Measurements from ENCODE around the gene COL13A1.
A peak's percentile ranks its signal among the peaks of the same experiment; 100 is the strongest.

COL13A1 gene

DNA sequence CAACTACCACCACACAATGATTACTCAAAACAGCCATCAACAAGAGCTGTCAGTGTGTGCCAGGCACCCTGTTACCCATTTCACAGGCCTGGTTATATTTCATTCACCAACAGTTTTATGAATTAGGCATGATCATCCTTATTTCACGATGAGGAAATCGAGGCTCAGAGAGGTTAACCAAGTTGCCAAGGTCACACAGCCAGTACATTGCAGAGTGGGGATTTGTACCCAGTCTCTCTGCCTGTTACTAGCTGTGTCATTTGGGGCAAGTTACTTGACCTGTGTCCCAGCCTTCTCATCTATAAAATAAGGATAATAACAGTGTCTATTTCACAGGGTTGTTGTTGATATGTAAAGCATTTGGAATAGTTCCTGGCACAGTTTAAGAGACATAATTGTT, 97.2 kb downstream of the COL13A1 start:
- H3K4me3 ChIP-seq (ENCODE audit: low read depth, low read length), result no peak overlapping the region
- peaks cover 33% of the 10 kb centered on the region for H3K4me1 ChIP-seq (ENCODE audit: control insufficient read depth, insufficient read depth, low read length)
- no peak overlapping the region for H3K27ac ChIP-seq (ENCODE audit: low read depth, low read length)
- no peaks in the 10 kb centered on the region for H3K9me3 ChIP-seq (ENCODE audit: control insufficient read depth, insufficient read depth, low read length)
- H3K36me3 ChIP-seq (ENCODE audit: control insufficient read depth, insufficient read depth, low read length), result no peaks in the 10 kb centered on the region
- H3K27me3 ChIP-seq (ENCODE audit: control insufficient read depth, insufficient read depth, low read length), result no peaks in the 10 kb centered on the region
- no peak overlapping the region for H3K9ac ChIP-seq (ENCODE audit: low read depth, low read length)

DNA sequence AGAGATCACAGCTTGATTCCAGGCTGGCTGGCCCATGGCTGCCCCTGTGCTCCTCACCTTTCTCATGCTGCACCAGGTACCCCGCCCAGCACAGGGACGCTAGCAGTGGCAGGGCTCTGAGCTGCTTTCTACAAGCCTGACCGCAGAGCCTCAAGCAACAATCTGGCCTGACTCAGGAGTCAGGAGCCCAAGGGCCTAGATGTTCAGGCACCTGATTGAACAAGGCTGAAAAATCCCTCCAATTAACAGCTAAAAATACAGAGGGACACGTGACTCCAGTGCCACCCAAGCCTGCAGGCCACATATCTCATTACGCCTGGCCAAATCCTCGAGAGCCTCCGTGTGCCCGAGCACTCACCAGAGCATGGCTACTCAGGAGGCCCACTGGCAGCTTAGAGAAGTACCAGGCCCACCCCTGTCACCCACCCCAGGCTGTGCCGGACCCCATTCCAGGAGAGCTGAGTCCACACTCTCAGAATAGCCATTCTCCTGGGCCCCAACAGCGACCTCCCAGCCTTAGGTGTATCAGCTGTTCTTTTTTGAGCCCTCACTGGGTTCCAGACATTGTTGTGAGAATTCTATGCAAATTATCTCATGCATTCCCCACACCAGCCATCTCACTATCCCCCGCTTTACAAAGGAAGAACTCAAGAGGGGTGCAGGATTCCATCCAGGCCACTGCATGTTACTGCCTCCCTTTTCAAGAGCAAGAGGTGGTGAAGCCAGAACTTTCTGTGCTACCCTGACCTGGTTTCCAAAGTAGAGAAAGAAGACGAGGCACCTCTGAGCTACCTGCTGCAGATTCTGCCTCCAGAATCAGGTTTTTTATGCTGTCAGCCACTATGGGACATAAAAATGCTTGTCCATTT, 98.3 kb downstream of the COL13A1 start:
- H3K27ac ChIP-seq (ENCODE audit: low read depth, low read length), result peak overlapping the region; percentile 8
- no peak overlapping the region for H3K9ac ChIP-seq (ENCODE audit: low read depth, low read length)
- H3K9me3 ChIP-seq (ENCODE audit: control insufficient read depth, insufficient read depth, low read length), result no peaks in the 10 kb centered on the region
- H3K4me1 ChIP-seq (ENCODE audit: control insufficient read depth, insufficient read depth, low read length), result peaks cover 33% of the 10 kb centered on the region
- H3K36me3 ChIP-seq (ENCODE audit: control insufficient read depth, insufficient read depth, low read length), result no peaks in the 10 kb centered on the region
- no peaks in the 10 kb centered on the region for H3K27me3 ChIP-seq (ENCODE audit: control insufficient read depth, insufficient read depth, low read length)
- no peak overlapping the region for H3K4me3 ChIP-seq (ENCODE audit: low read depth, low read length)

DNA sequence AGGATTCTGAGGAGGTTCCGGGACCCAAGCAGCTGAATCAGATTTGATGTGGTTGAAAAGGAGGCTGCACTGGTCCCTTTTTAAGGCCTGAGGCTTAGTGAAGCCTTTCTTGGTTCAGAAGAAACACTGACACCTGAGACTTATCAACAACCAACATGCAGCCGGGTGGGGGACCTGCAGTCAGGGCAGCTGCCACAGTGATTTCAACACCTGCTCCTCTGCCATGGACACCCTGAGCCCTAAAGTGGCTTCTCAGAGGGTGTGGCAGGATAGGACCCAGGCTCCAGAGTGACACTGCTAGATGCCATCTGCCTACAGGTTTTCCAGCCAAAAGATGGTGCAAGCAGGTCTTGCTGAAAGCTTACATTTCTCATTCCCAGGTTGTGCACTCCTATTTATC, 99.3 kb downstream of the COL13A1 start:
- no peaks in the 10 kb centered on the region for H3K36me3 ChIP-seq (ENCODE audit: control insufficient read depth, insufficient read depth, low read length)
- H3K4me1 ChIP-seq (ENCODE audit: control insufficient read depth, insufficient read depth, low read length), result peaks cover 33% of the 10 kb centered on the region
- H3K27me3 ChIP-seq (ENCODE audit: control insufficient read depth, insufficient read depth, low read length), result no peaks in the 10 kb centered on the region
- no peaks in the 10 kb centered on the region for H3K9me3 ChIP-seq (ENCODE audit: control insufficient read depth, insufficient read depth, low read length)
- no peak overlapping the region for H3K9ac ChIP-seq (ENCODE audit: low read depth, low read length)
- H3K27ac ChIP-seq (ENCODE audit: low read depth, low read length), result no peak overlapping the region
- H3K4me3 ChIP-seq (ENCODE audit: low read depth, low read length), result no peak overlapping the region

DNA sequence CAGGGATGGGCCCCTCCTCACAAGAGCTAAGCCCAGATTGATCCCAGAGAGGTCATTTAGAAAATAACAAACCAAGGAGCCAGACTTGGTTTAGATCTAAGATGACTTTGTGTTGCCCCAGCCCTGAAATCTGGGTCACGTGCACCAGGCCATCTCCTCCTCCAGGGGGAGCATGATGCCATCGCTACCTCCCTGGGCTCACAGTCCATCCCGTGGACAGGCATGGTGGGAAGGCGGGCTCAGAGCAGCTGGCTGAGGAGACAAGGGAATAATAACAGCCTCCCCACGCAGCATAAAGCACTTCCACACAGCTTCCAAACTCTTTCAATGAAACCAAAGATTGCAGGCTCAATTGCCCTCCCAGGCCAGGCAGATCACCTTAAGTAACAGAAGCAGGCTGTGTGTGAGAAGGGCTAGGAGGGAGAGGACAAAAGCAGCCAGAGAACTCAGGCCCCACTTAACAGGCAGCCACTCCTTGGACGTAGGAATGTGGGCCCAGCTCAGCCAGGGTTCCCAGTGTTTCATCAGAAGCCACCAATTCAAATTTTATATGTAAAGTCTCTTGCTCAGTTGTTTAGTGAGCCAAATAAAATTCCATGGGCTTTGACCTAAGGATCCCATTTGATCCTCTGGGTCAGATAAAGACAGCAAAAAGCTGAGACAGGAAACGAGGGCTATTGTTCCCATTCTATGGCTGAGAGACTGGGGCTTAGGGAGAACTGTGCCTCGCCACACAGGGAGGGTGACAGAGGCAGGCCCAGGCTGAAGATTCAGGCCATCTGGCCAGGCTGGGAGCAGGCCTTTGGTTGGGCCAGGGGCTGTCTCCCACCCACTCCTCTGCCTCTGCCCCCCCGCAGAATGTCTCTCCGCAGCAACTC, 100.2 kb downstream of the COL13A1 start:
- H3K9me3 ChIP-seq (ENCODE audit: control insufficient read depth, insufficient read depth, low read length), result no peaks in the 10 kb centered on the region
- H3K36me3 ChIP-seq (ENCODE audit: control insufficient read depth, insufficient read depth, low read length), result no peaks in the 10 kb centered on the region
- peaks cover 26% of the 10 kb centered on the region for H3K4me1 ChIP-seq (ENCODE audit: control insufficient read depth, insufficient read depth, low read length)
- no peak overlapping the region for H3K27ac ChIP-seq (ENCODE audit: low read depth, low read length)
- no peak overlapping the region for H3K4me3 ChIP-seq (ENCODE audit: low read depth, low read length)
- H3K27me3 ChIP-seq (ENCODE audit: control insufficient read depth, insufficient read depth, low read length), result no peaks in the 10 kb centered on the region
- H3K9ac ChIP-seq (ENCODE audit: low read depth, low read length), result no peak overlapping the region

DNA sequence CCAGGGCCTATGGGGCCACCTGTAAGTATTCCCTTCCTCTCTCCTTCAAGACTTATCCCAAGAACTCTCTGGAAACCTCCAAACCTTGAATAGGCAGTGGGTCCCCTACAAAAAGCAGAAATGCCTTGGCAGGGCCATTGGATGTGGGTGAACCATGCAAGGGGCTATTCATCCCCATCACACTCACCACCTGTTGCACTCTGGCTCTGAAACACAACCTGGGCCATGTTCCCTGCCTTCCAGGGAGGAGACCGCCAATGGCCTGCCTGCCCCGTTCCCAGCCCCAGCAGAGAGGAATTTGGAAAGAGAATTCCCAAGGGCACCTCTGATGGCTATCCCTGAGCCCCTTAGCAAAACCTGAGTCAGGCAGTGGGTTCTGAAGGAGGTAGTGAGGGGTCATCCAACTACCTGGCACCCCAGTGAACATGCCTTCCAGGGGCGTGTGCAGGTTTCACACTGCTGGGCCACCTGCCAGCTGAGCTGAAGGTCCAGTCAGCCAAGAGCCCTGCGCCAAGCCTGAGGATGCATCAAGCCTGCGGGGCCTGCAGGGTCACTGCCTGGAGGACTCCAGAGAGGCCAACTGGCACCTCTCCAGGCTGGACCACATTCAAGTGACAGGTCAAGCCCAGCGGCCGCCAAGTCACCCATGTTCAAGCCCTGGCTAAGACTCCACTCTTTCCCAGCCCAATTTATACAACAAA, 101.3 kb downstream of the COL13A1 start:
- Histone ChIP-seq H3K9ac (ENCODE audit: low read depth, low read length) (no peak overlapping the region), H3K27me3 (ENCODE audit: control insufficient read depth, insufficient read depth, low read length) (no peaks in the 10 kb centered on the region), H3K9me3 (ENCODE audit: control insufficient read depth, insufficient read depth, low read length) (no peaks in the 10 kb centered on the region), H3K27ac (ENCODE audit: low read depth, low read length) (no peak overlapping the region), H3K36me3 (ENCODE audit: control insufficient read depth, insufficient read depth, low read length) (no peaks in the 10 kb centered on the region), H3K4me1 (ENCODE audit: control insufficient read depth, insufficient read depth, low read length) (peaks cover 23% of the 10 kb centered on the region), H3K4me3 (ENCODE audit: low read depth, low read length) (no peak overlapping the region)

DNA sequence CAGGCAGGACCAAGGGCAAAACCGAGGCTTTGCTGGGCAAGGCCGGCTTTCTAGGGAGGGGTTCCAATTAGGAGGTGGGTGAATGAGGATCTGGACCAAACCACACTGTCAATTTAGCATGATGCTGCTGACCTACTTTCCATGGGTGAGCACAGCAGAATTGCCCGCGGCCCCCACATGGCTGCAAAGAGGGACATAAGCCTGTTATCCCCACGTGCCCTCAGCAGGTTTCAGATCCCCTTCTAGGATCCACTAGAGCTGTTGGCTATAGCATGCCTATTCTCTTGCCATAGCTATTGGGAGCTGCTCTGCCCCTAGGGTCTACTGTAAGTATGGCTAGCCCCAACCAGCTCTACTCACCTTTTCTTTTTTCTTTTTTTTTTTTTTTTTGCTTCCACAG, 102.8 kb downstream of the COL13A1 start:
- Histone ChIP-seq H3K4me3 (ENCODE audit: low read depth, low read length) (no peak overlapping the region), H3K9me3 (ENCODE audit: control insufficient read depth, insufficient read depth, low read length) (no peaks in the 10 kb centered on the region), H3K36me3 (ENCODE audit: control insufficient read depth, insufficient read depth, low read length) (no peaks in the 10 kb centered on the region), H3K9ac (ENCODE audit: low read depth, low read length) (no peak overlapping the region), H3K27me3 (ENCODE audit: control insufficient read depth, insufficient read depth, low read length) (no peaks in the 10 kb centered on the region), H3K27ac (ENCODE audit: low read depth, low read length) (no peak overlapping the region), H3K4me1 (ENCODE audit: control insufficient read depth, insufficient read depth, low read length) (peaks cover 18% of the 10 kb centered on the region)

DNA sequence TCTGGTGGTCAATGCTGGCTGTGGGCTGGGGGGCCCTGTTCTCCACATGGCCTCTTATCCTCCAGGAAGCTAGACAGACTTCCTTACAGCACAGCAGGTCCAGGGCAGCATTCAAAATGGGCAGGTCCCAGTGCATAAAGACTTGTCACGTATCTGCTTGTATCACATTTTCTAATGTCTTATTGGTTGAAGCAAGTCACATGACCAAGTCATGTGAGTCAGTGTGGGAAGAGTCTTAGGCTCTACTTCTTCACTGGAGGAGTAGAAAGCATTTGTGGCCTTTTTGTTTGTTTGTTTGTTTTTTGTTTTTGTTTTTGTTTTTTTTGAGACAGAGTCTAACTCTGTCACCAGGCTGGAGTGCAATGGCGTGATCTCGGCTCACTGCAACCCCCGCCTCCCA, 104.7 kb downstream of the COL13A1 start:
- Histone ChIP-seq H3K27me3 (ENCODE audit: control insufficient read depth, insufficient read depth, low read length) (no peaks in the 10 kb centered on the region; the same call in 1 of the 2 replicates), H3K4me1 (ENCODE audit: control insufficient read depth, insufficient read depth, low read length) (peaks cover 9% of the 10 kb centered on the region; the same call in 1 of the 2 replicates), H3K4me3 (ENCODE audit: low read depth, low read length) (no peak overlapping the region), H3K27ac (ENCODE audit: low read depth, low read length) (no peak overlapping the region), H3K9me3 (ENCODE audit: control insufficient read depth, insufficient read depth, low read length) (no peaks in the 10 kb centered on the region), H3K9ac (ENCODE audit: low read depth, low read length) (no peak overlapping the region), H3K36me3 (ENCODE audit: control insufficient read depth, insufficient read depth, low read length) (no peaks in the 10 kb centered on the region)

DNA sequence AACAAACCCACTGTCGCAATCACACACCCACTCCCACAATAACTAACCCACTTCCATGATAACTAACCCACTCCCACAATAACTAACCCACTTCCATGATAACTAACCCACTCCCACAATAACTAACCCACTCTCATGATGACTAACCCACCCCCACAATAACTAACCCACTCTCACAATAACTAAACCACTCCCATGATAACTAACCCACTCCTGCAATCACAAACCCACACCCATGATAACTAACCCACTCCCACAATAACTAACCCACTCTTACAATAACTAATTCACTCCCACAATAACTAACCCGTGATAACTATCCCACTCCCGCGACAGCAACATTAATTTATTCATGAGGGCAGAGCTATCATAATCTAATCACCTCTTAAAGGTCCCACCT, 105.8 kb downstream of the COL13A1 start:
- no peaks in the 10 kb centered on the region for H3K4me1 ChIP-seq (ENCODE audit: control insufficient read depth, insufficient read depth, low read length)
- H3K4me3 ChIP-seq (ENCODE audit: low read depth, low read length), result no peak overlapping the region
- no peaks in the 10 kb centered on the region; the same call in 1 of the 2 replicates for H3K27me3 ChIP-seq (ENCODE audit: control insufficient read depth, insufficient read depth, low read length)
- H3K9ac ChIP-seq (ENCODE audit: low read depth, low read length), result no peak overlapping the region
- no peaks in the 10 kb centered on the region for H3K36me3 ChIP-seq (ENCODE audit: control insufficient read depth, insufficient read depth, low read length)
- no peak overlapping the region for H3K27ac ChIP-seq (ENCODE audit: low read depth, low read length)
- no peaks in the 10 kb centered on the region for H3K9me3 ChIP-seq (ENCODE audit: control insufficient read depth, insufficient read depth, low read length)

DNA sequence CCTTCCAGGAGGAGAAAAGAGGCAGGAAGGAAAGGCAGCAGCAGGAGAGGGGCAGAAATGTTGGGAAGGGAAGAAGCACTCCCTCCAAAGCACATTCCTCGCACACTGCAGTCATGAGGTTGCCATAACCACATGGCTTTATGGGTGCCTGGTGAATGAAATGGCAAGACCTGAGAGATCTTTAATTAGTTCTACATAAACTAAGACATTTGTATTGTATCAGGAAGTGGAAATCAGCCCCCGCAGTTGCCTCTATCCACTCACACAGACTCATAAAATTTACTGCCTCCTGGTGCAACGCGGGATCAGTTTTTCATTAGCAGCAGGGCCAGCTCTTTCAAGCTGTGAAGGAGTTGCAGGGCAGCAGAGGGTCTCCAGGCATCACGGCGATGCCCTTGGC, 106.4 kb downstream of the COL13A1 start:
- Histone ChIP-seq H3K9me3 (ENCODE audit: control insufficient read depth, insufficient read depth, low read length) (no peaks in the 10 kb centered on the region), H3K27me3 (ENCODE audit: control insufficient read depth, insufficient read depth, low read length) (no peaks in the 10 kb centered on the region; the same call in 1 of the 2 replicates), H3K9ac (ENCODE audit: low read depth, low read length) (no peak overlapping the region), H3K36me3 (ENCODE audit: control insufficient read depth, insufficient read depth, low read length) (no peaks in the 10 kb centered on the region), H3K4me1 (ENCODE audit: control insufficient read depth, insufficient read depth, low read length) (no peaks in the 10 kb centered on the region), H3K27ac (ENCODE audit: low read depth, low read length) (no peak overlapping the region), H3K4me3 (ENCODE audit: low read depth, low read length) (no peak overlapping the region)

DNA sequence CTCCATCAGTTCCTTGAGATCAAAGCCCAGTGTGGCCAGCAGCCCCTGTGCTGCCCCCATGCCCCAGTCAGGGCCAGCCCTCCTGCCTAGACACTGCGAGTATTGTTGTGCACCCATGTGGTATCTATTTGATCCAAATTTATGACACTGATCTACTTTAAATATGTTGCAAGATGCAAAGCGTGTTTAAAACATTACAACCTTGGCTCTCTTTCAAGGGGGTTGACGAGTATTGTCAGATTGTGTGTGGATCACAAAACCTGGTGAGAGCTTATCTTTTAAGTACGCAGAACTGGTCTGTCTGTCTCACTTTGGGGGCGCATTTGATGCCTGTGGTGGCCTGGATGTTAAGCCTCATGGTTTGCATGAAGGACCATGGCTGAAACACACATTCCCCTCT, 108.9 kb downstream of the COL13A1 start:
- Histone ChIP-seq H3K27ac (ENCODE audit: low read depth, low read length) (no peak overlapping the region), H3K4me3 (ENCODE audit: low read depth, low read length) (no peak overlapping the region), H3K27me3 (ENCODE audit: control insufficient read depth, insufficient read depth, low read length) (no peaks in the 10 kb centered on the region; the same call in 1 of the 2 replicates), H3K4me1 (ENCODE audit: control insufficient read depth, insufficient read depth, low read length) (no peaks in the 10 kb centered on the region), H3K36me3 (ENCODE audit: control insufficient read depth, insufficient read depth, low read length) (no peaks in the 10 kb centered on the region), H3K9me3 (ENCODE audit: control insufficient read depth, insufficient read depth, low read length) (no peaks in the 10 kb centered on the region), H3K9ac (ENCODE audit: low read depth, low read length) (no peak overlapping the region)
